GM18505 (cell line): ENCODE results near the gene SNX4.
"Not testable (repeated sequence)": the region's sequence is repeated elsewhere in the genome, so short reads cannot be mapped to it uniquely, and the experiment has no call there.

Source experiments
- ATAC-seq: cut with Tn5 transposase; IDR thresholded peaks from one replicate; pipeline ENCODE4 v1.9.1; 2021; ENCODE audit not compliant: unreplicated experiment
- POLR2A ChIP-seq: IDR thresholded peaks from 4 replicates; pipeline ENCODE4 v1.6.1; 2011; ENCODE audit warnings: borderline replicate concordance; ENCODE audit not compliant: insufficient read depth, insufficient read length; ENCODE audit errors: extremely low read depth

The SNX4 gene

DNA sequence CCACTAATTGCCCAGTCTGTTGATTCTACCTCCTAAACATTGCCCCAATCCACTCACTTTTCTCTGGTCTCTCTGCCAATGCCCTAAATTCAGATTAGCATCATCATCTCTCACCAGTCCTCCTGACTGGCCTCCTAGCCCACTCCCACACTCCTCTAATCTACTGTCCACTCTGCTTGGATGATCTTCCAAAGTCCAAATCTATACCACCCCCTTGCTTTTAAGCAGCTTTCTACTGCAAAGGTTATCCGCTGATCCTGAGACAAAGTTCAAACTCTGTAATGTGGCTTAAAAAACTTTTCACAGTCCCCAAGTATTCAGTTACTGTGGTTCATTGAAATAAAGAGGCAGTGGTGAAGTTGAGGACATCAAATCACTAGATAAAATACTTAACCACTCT is 37.6 kb downstream of the SNX4 start:
- ATAC-seq = no peak
- TF ChIP-seq POLR2A = no peak

DNA sequence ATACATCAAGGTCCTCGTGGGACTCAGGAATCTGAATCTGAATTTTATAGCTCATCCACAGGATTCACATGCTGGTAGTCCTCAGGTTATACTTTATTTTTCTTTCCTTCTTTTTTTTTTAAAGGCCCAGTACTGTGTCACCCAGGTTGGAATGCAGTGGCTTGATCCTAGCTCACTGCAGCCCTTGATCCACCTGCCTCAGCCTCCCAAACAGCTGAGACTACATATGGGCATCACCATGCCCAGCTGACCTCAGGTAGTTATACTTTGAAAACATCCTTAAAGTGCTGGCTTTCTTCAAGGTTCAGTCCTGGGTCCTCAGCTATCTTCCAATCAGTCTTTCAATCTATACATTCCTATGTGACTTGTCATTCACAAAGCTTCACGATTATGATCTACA is 38.2 kb downstream of the SNX4 start:
- no peak for TF ChIP-seq POLR2A
- ATAC-seq = no peak

DNA sequence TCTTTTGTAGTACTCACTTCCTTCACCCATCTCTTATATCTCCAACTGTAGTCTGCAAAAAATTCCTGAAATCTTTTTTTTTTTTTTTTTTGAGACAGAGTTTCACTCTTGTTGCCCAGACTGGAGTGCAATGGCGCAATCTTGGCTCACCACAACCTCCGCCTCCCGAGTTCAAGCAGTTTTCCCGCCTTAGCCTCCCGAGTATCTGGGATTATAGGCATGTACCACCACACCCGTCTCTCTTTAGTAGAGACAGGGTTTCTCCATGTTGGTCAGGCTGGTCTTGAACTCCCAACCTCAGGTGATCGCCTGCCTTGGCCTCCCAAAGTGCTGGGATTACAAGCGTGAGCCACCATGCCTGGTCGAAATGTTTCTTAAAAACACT is 38.6 kb downstream of the SNX4 start:
- ATAC-seq = not testable (repeated sequence)

DNA sequence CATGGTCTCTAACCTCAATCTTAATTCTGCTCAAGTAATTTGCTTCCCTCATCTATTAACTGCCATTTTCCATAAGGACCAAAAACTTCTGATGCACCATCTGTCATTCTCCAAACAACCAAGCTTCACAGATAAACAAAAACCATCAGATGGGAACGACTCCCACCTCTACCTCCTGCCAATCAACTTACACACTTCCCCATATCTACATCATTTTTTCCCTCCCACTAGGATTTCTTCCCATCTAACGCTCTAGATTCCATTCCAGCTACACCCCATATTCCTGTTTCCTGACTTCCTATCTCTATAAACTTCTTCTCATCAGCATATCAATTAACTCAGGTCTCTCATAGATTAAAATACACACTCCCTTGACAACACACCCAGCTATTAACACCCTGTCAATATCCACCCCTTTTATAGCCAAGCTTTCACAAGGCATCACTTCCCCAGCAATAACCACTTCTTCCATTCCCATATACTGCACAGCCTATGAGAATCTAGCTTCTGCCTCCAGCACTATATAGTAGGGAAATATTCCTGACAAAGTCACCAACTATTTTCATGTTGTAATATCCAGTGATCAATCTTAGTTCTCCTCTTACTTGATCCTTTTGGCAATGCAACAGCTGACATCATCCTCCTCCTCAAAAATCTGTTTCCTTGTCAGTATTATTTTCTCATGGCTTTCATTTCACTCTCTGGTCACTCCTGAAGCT is 39.2 kb downstream of the SNX4 start:
- TF ChIP-seq POLR2A = no peak
- ATAC-seq = no peak

DNA sequence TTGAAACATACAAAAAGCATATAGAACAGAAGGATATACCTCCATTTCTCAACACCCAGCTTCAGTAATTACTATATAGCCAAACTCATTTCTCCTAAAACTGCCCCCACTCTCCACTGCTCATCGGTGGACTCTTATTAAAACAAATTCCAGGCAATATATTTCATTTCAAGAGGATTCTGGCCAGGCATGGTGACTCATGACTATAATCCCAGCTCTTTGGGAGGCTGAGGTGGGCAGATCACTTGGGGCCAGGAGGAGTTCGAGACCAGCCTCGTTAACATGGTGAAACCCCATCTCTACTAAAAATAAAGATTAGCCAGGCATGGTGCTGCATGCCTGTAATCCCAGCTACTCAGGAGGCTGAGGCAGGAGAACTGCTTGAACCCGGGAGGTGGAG is 40.9 kb downstream of the SNX4 start:
- no peak for ATAC-seq
- no peak for TF ChIP-seq POLR2A

DNA sequence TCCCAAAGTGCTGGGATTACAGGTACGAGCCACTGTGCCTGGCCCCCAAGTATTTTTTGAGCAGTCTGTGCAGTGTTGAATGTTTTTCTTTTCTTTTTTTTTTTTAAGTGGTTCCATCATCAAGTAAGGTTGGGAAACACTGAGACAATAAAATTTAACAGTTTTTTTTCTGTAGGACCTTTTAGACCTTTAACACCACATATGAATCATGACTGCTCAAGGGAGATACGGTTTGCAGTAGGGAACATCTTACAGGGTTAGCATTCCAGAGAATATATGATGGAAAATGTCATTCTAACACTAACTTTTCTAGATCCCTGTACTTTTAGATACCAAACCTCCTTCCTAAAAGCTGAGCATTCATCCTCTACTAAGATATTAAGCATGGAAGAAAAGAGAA is 41.7 kb downstream of the SNX4 start:
- no peak for TF ChIP-seq POLR2A
- ATAC-seq = no peak

DNA sequence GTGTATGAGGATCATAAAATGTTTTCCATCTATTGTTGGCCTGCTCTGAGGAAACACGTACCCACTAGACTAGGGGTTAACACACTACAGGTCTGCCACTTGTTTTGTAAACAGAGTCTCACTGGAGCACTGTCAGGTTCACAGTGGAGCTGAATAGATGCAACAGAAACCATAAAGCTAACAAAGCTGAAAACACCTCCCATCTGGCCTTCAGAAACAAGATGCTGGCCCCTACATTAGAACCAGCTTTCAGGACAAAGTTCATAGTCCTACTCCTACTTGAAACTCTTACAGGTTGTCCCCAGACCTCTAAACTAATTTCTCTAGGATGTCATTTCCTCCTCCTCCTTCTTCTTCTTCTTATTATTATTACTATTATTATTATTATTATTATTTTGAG is 42.3 kb downstream of the SNX4 start:
- no peak for TF ChIP-seq POLR2A
- ATAC-seq = no peak

DNA sequence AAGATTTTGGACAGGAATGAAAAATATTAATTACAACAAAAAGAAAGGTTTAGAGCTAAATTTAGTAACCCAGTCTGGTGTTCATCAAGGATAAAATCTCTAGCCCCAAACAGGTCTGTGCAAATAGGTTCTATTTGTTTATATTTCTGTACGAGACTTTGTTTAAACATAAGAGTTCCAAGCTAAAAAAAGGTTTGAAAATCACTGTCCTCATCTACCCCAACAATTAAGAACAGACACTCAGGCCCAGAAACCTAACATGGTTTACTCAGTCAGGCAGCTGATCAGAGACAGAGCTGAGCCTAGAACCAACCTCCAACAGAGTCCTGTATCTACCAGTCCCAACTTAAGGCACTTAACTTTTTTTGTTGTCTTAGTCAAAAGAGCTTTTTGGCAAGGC is 49.3 kb downstream of the SNX4 start:
- ATAC-seq = no peak
- no peak for TF ChIP-seq POLR2A

DNA sequence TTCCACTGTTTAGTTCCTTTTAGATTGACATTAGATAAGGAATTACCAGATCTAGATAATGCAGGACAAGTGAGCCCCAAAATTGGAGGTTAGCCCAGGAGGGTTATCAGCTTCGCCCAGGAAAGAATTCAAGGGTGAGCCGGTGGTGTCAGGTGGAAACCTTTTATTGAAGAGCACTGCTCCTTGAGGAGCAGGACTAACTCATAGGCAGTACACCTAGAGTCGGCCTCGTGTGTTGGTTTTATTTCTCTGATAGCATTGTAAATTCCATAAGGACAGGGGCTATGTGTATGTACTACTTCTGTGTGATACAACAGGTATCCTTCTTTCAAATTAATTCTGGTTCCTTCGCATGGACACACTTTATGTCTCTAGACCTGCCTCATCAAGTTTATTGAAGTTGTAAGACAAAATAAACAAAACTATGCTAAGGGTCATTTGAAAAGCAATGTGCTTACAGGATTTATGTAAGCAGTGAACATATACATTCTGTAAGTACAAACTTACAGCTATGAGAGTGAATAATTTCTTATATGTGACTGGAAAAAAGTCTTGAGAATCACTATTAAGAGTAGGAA is 57.2 kb downstream of the SNX4 start:
- TF ChIP-seq POLR2A = no peak
- no peak for ATAC-seq

DNA sequence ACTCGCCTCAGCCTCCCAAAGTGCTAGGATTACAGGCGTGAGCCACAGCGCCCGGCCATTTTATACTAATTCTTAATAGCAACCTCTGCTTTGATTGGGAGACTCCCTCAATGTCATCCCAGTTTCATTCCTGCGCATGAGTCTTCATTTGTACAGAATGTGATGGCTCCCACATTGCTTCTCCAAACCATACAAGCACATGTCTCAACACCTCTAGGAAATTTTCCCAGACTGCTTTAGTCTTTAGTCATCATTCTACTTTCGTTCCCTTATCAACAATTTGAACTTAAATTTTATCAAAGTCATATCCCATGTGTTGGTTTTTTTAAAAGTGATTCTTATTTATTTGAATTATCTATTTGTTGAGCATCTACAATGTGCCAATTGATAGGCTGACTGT is 58.1 kb downstream of the SNX4 start:
- TF ChIP-seq POLR2A = no peak
- no peak for ATAC-seq

DNA sequence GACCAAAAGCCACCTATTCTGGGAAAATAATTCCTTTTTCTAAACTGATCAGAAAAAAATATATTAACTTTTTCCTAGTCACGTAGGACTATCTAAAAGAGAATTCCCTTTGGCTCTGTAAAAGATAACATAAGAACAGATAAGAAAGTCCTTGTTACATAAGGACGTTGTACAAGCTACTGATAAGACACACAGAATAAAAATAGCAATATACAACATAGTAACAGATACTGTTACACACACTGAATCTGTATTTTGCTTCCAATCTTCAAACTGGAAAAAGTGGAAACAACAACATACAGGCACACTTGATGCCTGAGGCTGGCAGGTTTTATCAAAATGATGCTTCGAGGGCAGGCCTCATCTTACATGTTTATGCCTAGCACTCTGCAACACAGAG is 59.8 kb downstream of the SNX4 start:
- TF ChIP-seq POLR2A = no peak
- ATAC-seq = no peak

DNA sequence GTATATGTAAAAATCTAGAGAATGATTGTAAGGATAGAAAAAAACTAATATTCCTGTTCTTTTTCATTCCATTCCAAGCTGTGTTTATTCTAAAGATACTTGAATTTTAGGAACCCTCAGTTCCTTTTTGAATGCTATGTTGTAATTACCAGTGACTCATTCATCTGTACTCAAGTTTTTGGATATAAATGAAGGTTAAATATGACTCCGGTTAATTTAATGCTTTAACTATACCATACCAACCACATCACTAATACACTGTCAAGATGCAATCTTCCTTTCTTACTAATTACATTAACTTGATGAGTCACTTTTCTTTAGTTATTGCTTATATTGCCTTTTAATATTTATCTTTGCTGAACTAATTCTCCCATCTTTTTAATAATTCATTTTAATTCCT is 76.1 kb downstream of the SNX4 start:
- no peak for ATAC-seq
- TF ChIP-seq POLR2A = no peak

DNA sequence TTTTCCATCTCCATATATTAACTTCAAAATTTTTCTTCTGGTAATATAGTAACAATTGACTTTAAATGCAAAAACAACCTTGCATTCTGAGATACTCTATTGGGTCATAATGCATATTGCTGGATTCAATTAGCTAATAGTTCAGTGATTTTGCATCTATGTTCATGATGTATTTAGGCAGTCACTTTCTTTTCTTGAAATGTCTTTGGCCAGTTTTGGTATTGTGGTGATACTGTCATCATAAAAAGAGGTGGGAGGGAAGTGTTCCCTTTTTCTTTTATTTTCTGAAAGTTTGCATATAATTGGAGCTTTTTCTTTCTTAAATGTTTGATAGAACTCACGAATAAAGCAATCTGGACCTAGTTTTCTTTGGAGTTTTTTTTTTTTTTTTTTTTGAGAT is 77.5 kb downstream of the SNX4 start:
- no peak for ATAC-seq
- no peak for TF ChIP-seq POLR2A

DNA sequence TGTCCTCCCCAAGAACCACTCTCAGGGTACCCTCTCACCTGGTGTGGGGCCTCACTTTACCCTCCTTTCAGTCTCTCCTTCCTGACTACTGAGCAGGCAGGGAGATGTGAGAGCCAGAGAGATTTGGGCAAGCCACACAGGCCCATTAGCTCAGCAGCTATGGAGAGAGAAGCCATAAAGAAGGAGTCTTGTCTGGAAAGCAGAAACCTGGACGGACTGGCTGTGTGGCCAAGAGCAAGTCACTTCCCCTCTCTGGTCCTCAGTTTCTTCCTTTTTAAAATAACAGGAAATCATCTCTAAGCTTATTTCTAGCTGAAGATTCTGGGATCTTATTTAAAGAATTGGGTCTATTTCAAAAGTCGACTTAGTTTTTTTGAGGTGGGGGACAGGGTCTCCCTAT is 79.0 kb downstream of the SNX4 start:
- no peak for ATAC-seq
- no peak for TF ChIP-seq POLR2A

DNA sequence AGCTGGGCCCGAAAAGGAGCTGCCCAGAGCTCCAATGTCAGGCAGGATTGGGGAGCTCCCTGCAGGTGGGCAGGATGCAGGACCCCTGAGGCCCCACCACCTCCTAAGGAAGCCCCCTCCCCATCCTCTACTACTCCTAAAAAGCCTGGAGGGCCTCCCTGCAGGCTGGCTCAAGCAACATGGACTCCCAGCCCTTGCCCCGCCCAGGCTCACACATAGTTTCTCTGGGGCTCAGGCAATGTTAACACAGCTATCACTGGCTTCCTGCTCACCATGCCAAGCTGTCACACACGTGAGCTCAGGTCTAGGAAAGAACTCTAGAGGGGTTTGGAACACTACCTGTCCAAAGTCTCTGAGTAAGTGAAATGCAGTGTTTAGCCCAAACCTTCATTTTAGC is 79.4 kb downstream of the SNX4 start:
- no peak for ATAC-seq
- no peak for TF ChIP-seq POLR2A

DNA sequence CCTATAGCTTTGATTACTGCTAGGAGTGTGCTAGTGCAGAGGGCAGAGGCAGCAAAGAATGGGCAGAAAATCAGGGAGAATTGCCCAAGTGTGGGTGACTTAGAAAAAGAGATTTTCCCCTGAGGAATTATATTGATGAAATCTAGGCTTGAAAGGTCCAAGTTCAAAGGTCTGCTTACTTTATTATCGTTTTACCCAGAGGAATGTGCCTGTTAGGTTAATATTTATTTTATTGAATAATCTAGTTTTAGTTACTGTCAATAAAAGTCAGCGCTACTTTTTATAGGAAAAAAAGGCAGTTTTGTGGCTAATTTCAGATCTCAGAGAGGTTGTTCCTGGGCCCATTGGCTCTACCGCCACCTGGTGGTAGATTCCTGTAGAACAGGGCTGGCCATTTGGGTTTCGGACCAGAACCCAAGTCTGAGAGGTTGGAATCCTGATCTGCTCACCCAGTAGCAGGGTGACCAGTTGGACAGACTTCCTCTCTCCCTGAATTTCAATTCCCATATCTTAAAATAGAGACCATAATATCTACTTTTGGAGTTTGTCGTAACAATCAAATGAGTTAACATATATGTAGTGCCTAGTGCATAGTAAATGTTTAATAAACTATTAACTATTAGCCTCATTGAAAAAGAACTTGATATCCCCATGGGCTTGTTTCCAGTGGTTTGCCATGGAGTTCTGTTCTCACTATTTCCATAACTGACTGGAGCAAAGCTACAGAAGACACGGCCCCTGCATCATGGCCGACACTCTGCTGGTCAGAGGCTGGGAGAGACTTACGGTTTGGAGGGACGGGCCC is 82.2 kb downstream of the SNX4 start:
- no peak for ATAC-seq
- no peak for TF ChIP-seq POLR2A
